NT2/D1 (cell line): ENCODE measurements around the gene MTHFSD.

Experiments
- DNase-seq: peaks from one replicate; pipeline ENCODE4 v3.0.0-alpha.2; 2011; ENCODE audit warnings: low read depth, low spot score
- H3K27me3 ChIP-seq: 2 replicates; pipeline ENCODE4 v1.6.0; 2011; ENCODE audit warnings: mild to moderate bottlenecking; ENCODE audit not compliant: insufficient read length, insufficient read depth
- H3K36me3 ChIP-seq: 2 replicates; pipeline ENCODE4 v1.6.1; 2011; ENCODE audit warnings: mild to moderate bottlenecking, low read length, mixed read lengths; ENCODE audit not compliant: insufficient read depth, insufficient read length
- H3K4me1 ChIP-seq: 2 replicates; pipeline ENCODE4 v1.5.1; 2011; ENCODE audit not compliant: insufficient read depth, insufficient read length
- H3K4me3 ChIP-seq: 2 replicates; pipeline ENCODE4 v1.5.1; 2011; ENCODE audit warnings: low read depth; ENCODE audit not compliant: insufficient read length
- H3K9ac ChIP-seq: 2 replicates; pipeline ENCODE4 v1.6.0; 2011; ENCODE audit warnings: low read depth; ENCODE audit not compliant: insufficient read length
- H3K9me3 ChIP-seq: 2 replicates; pipeline ENCODE4 v1.5.1; 2011; ENCODE audit warnings: mild to moderate bottlenecking, low read length; ENCODE audit not compliant: insufficient read depth
- SUZ12 ChIP-seq: IDR thresholded peaks from 2 replicates; pipeline ENCODE4 v1.6.1; 2011; ENCODE audit not compliant: insufficient read length, insufficient read depth; ENCODE audit errors: extremely low read depth
- YY1 ChIP-seq: IDR thresholded peaks from 2 replicates; pipeline ENCODE4 v1.6.1; 2011; ENCODE audit not compliant: insufficient read length, insufficient read depth
- ZNF274 ChIP-seq: IDR thresholded peaks from 2 replicates; pipeline ENCODE4 v1.6.1; 2011; ENCODE audit warnings: mild to moderate bottlenecking, low read depth, low read length

MTHFSD gene

GRCh38 chr16:86517033-86517432 lies 38.0 kb downstream of the MTHFSD start:
- peaks cover 12% of the 10 kb centered on the region for H3K4me1 ChIP-seq
- no peak for TF ChIP-seq YY1
- TF ChIP-seq SUZ12, result no peak
- no peak for TF ChIP-seq ZNF274
- H3K9me3 ChIP-seq, result no peaks in the 10 kb centered on the region
- DNase-seq, result no peak
- no peak overlapping the region for H3K9ac ChIP-seq
- no peak overlapping the region for H3K4me3 ChIP-seq
- H3K36me3 ChIP-seq, result no peaks in the 10 kb centered on the region
- peaks cover 80% of the 10 kb centered on the region for H3K27me3 ChIP-seq

GRCh38 chr16:86516623-86517003 lies 38.4 kb downstream of the MTHFSD start:
- H3K36me3 ChIP-seq, result no peaks in the 10 kb centered on the region
- no peak for TF ChIP-seq ZNF274
- TF ChIP-seq YY1, result no peak
- no peak for TF ChIP-seq SUZ12
- peaks cover 12% of the 10 kb centered on the region for H3K4me1 ChIP-seq
- H3K9me3 ChIP-seq, result no peaks in the 10 kb centered on the region
- H3K4me3 ChIP-seq, result peak overlapping the region; percentile 34
- H3K27me3 ChIP-seq, result peaks cover 85% of the 10 kb centered on the region
- peak overlapping the region; percentile 78 for H3K9ac ChIP-seq
- no peak for DNase-seq

- Histone ChIP-seq H3K4me1 (peaks cover 12% of the 10 kb centered on the region), H3K36me3 (no peaks in the 10 kb centered on the region), H3K9me3 (no peaks in the 10 kb centered on the region), H3K27me3 (peaks cover 91% of the 10 kb centered on the region), H3K9ac (peak overlapping the region; percentile 78), H3K4me3 (peak overlapping the region; percentile 34)
- DNase-seq, result no peak
- TF ChIP-seq YY1 (no peak), SUZ12 (no peak), ZNF274 (no peak)
These were observed 39.0 kb downstream of the MTHFSD start for GRCh38 chr16:86515777-86516622.

GRCh38 chr16:86515413-86515776 lies 39.6 kb downstream of the MTHFSD start:
- Histone ChIP-seq H3K36me3 (no peaks in the 10 kb centered on the region), H3K4me3 (peak overlapping the region; percentile 34), H3K4me1 (peaks cover 16% of the 10 kb centered on the region), H3K9me3 (no peaks in the 10 kb centered on the region), H3K27me3 (peaks cover 97% of the 10 kb centered on the region), H3K9ac (peak overlapping the region; percentile 78)
- DNase-seq, result no peak
- TF ChIP-seq ZNF274 (no peak), YY1 (no peak), SUZ12 (no peak)

GRCh38 chr16:86514481-86515376 lies 40.3 kb downstream of the MTHFSD start:
- DNase-seq, result no peak
- TF ChIP-seq YY1 (no peak), ZNF274 (no peak), SUZ12 (peak; percentile 8)
- Histone ChIP-seq H3K4me3 (no peak overlapping the region), H3K9ac (no peak overlapping the region), H3K4me1 (peaks cover 16% of the 10 kb centered on the region), H3K9me3 (no peaks in the 10 kb centered on the region), H3K27me3 (peaks cover 99% of the 10 kb centered on the region), H3K36me3 (no peaks in the 10 kb centered on the region)

- TF ChIP-seq SUZ12, result peak; percentile 93
- TF ChIP-seq YY1, result no peak
- TF ChIP-seq ZNF274, result no peak
- Histone ChIP-seq H3K4me3 (no peak overlapping the region), H3K36me3 (no peaks in the 10 kb centered on the region), H3K9ac (no peak overlapping the region), H3K9me3 (no peaks in the 10 kb centered on the region), H3K27me3 (peaks cover 99% of the 10 kb centered on the region), H3K4me1 (peaks cover 21% of the 10 kb centered on the region)
- no peak for DNase-seq
These were observed 41.4 kb downstream of the MTHFSD start for GRCh38 chr16:86513471-86514277.
